HG03342 (cell line): ENCODE measurements around the gene TACO1.
A peak's percentile ranks its signal among the peaks of the same experiment; 100 is the strongest.

Experiments
- ATAC-seq: cut with Tn5 transposase; IDR thresholded peaks from one replicate; pipeline ENCODE4 v1.9.1; 2021; ENCODE audit warnings: mild to moderate bottlenecking, moderate library complexity; ENCODE audit not compliant: unreplicated experiment

Gene TACO1

GRCh38 chr17:63600569-63601438 lies at the start of gene TACO1:
Gene TACO1 (plus strand): TSS chr17:63600895. CDS start chr17:63601084, 189 bp downstream.
- peak; percentile 85 for ATAC-seq

GRCh38 chr17:63552211-63552610 lies 48.5 kb upstream of the TACO1 start:
- ATAC-seq, result no peak

GRCh38 chr17:63555500-63556156 lies 45.1 kb upstream of the TACO1 start:
- ATAC-seq, result no peak

GRCh38 chr17:63557416-63557815 lies 43.3 kb upstream of the TACO1 start:
- no peak for ATAC-seq

- no peak for ATAC-seq
These were observed 42.3 kb upstream of the TACO1 start for GRCh38 chr17:63558441-63558840.

- no peak for ATAC-seq
These were observed 38.9 kb upstream of the TACO1 start for GRCh38 chr17:63561819-63562218.

- no peak for ATAC-seq
These were observed 37.4 kb upstream of the TACO1 start for GRCh38 chr17:63563339-63563738.

- no peak for ATAC-seq
These were observed 36.1 kb upstream of the TACO1 start for GRCh38 chr17:63564562-63564961.

GRCh38 chr17:63567229-63567628 lies 33.5 kb upstream of the TACO1 start:
- ATAC-seq, result no peak

GRCh38 chr17:63568563-63568962 lies 32.1 kb upstream of the TACO1 start:
- ATAC-seq, result no peak

- no peak for ATAC-seq
These were observed 28.9 kb upstream of the TACO1 start for GRCh38 chr17:63571632-63572310.

GRCh38 chr17:63573634-63574033 lies 27.1 kb upstream of the TACO1 start:
- no peak for ATAC-seq

GRCh38 chr17:63578027-63578768 lies 22.5 kb upstream of the TACO1 start:
- no peak for ATAC-seq

- ATAC-seq, result no peak
These were observed 22.0 kb upstream of the TACO1 start for GRCh38 chr17:63578769-63579111.

- no peak for ATAC-seq
These were observed 21.1 kb upstream of the TACO1 start for GRCh38 chr17:63579633-63580032.

GRCh38 chr17:63587770-63588169 lies 12.9 kb upstream of the TACO1 start:
- ATAC-seq, result no peak

- ATAC-seq, result no peak
These were observed 11.9 kb upstream of the TACO1 start for GRCh38 chr17:63588797-63589196.

- ATAC-seq, result no peak
These were observed 11.0 kb upstream of the TACO1 start for GRCh38 chr17:63589646-63590045.

- ATAC-seq, result no peak
These were observed 7.9 kb upstream of the TACO1 start for GRCh38 chr17:63592797-63593196.

GRCh38 chr17:63595132-63595531 lies 5.6 kb upstream of the TACO1 start:
- ATAC-seq, result no peak
